Embryonic facial prominence (tissue), 1 donor: ENCODE measurements around the gene ABR.
A peak's percentile ranks its signal among the peaks of the same experiment; 100 is the strongest.
"Not testable (repeated sequence)": the region's sequence is repeated elsewhere in the genome, so short reads cannot be mapped to it uniquely, and the experiment has no call there.

Source experiments
- DNase-seq: peaks from one replicate; pipeline ENCODE4 v3.0.0-alpha.2; 2016; ENCODE audit errors: extremely low spot score

The ABR gene

GRCh38 chr17:1047879-1048470, 131.8 kb downstream of the ABR start:
- DNase-seq, result no peak

DNA sequence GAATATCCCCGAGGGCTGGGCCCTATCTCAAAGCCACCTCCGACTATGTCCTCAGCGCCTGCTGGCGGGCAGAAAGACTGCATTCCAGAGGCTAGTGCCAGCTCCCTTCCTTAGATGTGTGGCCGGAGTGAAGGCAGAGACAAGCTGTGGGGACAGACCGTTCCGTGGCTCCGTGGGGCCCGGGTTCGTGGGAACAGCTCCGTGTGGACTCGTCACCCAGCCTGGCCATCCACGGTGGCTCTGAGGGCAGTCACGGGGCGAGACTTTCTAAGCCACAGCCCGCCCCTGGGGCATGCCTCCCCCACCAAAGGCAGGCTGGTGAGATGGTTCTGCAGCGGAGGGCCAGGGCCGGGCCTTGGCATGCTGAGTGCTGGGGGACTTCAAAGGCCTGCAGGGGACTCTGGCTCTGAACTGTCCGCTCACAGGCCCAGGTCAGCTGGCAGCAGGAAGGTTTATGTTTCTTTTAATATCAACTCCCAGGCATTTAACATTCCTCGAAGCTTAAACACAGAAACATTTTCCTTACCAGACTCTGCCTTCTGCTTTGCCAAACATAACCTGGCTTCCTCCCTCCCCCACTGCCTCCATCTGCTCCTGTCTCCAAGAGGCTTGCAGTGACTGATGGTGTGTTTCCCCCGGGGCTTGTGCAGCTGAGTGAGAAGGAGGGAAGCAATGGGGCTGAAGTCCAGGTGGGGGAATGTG, 132.5 kb downstream of the ABR start:
- no peak for DNase-seq

GRCh38 chr17:1045456-1045855, 134.3 kb downstream of the ABR start:
- DNase-seq, result no peak

DNA sequence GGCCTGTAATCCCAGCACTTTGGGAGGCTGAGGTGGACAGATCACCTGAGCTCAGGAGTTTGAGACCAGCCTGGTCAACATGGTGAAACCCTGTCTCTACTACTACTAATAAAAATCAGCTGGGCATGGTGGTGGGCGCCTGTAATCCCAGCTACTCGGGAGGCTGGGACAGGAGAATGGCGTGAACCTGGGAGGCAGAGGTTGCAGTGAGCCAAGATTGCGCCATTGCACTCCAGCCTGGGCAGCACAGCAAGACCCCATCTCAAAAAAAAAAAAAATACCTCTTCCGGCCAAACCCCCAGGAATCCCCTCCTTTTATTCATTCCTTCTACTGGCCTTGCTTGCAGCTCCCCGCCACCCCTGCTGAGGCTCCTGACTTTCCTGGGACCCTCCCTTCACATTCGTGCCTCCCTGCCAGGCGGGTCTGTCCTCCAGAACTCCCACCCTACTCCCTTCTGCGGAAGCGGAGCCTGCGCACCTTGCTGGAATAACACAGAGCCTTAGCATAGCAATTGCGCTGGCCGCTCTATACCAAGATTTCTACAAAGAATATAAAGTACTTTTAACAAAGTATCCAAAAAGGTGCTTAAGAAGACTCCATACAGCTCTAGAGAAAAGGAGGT, 135.3 kb downstream of the ABR start:
- DNase-seq, result not testable (repeated sequence)

DNA sequence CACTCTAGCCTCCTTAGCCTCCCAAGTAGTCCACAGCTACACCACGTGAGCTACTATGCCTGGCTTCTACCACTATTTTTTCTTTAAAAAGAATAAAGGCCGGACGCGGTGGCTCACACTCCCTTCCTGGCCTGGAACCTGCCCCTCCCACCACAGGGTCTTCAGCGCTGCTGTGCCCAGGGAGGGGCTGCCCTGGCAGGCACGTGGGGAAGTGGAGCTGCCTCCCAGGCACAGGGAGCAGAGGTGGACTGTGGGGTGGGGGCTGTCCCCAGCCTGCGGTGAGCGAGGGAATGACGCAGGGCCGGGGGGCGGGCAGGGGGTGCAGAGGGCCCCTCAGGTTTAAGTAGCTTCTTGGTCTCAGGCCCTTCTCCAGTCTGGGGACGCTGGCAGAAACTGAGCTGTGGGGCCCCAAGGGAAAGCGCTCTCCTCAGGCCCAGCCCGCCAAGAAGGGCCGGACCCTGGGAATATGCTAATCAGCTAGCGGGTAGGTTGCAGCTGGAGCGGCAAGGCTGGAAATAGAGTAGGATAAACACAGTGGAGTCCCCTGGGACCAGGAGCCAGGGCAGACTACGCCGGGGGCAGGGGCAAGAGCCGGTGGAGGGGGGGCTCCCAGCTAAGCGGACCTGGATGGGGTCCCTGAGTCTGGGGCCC, 136.1 kb downstream of the ABR start:
- peak; percentile 25 for DNase-seq

- no peak for DNase-seq
Observed at GRCh38 chr17:1042486-1042885, 137.3 kb downstream of the ABR start.

DNA sequence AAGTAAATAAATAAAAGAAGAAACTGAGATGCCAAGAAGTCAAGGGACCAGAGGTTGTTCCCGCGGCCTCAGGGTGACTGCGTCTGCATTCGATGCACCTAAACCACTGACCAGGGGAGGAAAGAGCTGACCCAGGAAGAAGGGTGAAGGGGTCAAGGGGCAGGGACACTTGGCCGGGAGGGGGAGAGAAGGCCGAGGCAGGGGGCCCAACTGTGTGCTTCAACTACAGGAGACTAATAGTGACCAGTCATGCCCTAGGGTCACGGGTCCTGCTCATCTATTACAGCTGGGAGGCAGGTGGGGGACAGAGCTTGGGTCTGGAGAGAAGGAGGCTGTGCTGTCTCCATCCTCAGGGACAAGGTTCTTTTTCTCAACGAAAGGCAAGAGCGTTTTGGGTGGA, 138.0 kb downstream of the ABR start:
- no peak for DNase-seq

- no peak for DNase-seq
Observed at GRCh38 chr17:1040216-1040600, 139.6 kb downstream of the ABR start.

GRCh38 chr17:1039511-1040215, 140.1 kb downstream of the ABR start:
- DNase-seq, result no peak

DNA sequence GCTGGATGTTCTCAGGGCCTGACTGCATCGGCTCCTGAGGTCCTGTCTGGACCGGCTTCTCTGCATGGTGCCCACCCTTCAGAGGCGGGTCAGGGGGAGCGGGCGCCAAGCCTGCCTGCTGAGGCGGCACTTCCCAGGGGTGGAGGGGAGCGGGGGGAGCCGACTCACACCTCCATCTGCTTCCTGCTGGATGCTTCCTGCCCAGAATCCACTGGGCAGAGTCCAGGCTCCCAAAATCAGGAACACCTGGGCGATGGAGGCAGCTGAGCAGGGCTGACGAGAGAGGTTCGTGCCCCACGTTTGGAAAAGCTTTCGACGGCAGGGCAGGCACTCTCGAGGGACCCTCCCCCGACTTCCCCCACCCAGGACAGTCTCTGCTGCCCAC, 140.7 kb downstream of the ABR start:
- no peak for DNase-seq

- no peak for DNase-seq
Observed at GRCh38 chr17:1038459-1039122, 141.2 kb downstream of the ABR start.

DNA sequence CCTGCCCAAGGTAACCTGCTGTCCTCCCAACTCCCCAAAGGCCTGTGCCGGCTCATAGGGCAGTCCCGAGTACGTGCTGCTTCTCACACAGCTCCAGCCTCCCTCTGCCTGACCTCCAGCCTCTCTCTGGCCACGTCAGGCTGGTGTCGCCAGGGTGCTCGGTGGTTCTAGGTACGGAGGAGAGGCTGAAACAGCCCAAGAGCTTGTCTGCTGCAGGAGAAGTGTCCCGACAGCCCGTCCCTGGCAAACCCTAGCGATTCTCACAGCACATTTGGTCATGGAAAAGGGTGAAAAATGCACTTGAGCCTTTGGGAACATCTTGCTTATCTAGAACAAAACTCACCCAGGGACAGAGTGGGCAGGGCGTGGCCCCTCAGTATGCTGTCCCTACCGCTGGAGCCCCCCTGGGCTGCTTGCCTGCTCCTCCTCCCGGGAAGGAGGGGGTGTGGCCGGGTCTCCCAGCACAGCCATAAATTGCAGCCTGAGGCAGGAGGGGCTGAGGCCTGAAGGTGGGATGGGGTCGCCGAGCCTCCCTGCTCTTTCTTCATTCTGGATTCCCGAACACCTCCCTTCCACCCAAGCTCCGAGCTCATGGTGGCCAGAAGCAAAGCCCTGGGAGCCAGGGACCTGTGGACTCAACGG, 142.4 kb downstream of the ABR start:
- DNase-seq, result no peak

GRCh38 chr17:1036845-1037237, 142.9 kb downstream of the ABR start:
- no peak for DNase-seq

DNA sequence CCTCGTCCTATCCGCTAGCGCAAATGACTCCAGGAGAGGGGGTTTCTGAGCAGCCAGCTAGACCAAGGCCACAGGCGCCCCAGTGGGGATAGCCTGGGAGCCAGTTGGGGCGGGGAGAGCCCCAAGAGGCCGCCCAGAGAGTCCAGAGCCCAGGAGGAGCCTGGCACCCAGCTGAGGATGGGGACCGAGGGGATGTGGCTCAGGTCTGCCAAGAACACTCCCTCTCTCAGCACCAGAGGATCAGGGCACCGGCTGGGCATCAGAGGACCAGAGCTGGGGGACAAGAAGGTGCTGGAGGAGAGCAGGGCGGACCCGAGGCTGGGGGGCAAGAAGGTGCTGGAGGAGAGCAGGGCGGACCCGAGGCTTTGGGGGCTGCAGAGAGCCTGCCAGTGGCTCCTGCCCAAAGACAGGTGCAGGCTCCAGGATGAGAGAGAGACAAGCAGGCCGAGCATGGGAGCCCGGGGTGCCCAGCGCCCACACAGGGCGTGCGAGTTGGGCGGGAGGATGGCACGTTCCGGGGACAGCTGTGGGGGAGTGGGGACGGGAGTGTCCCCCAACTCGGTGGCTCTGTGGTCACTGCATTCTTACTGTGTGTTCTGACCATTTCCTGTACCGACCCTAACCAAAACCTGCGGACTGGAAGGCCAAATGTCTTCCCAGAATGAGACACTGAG, 143.5 kb downstream of the ABR start:
- DNase-seq, result no peak

DNA sequence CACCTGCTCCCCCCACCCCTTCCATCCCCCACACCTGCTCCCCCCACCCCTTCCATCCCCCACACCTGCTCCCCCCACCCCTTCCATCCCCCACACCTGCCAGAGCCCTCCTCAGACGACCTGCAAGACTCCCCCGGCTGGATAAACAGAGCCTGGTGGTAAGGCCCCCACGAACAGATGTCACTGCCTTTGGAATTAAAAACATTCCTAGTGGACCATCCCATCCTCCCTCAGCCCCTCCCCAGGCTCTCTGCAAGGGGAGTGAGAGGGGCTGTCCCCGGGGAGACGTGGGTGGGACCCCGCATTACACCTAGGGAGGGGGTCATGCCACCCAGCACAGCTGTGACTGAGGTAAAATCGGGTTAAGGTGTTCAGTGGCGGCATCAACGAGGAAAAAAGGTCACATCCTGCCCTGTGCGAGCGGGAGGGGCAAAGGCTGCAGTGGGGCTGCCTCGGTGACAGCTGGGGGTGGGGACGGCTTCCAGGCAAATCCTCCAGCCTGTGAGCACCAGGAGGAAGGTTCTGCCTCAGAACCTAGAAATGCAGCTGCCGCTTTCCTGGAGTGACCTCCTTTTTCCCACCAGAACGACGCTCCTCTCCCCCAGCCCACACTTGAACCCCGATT, 144.1 kb downstream of the ABR start:
- DNase-seq, result no peak

- no peak for DNase-seq
Observed at GRCh38 chr17:1034652-1035210, 145.1 kb downstream of the ABR start.

- no peak for DNase-seq
Observed at GRCh38 chr17:1033503-1033902, 146.3 kb downstream of the ABR start.

- DNase-seq, result no peak
Observed at GRCh38 chr17:1032391-1032790, 147.4 kb downstream of the ABR start.

GRCh38 chr17:1031711-1032110, 148.1 kb downstream of the ABR start:
- peak; percentile 58 for DNase-seq
